Brain microvascular endothelial cell (primary cell): Measurements from ENCODE around the gene TSSK6.

Experiments
- DNase-seq: peaks from one replicate; pipeline ENCODE4 v3.0.0-alpha.2; 2020
- H3K27ac ChIP-seq: fragments of 250-450 bp; sonication (Bioruptor Pico); 2 replicates; pipeline ENCODE4 v1.5.1; 2020; ENCODE audit warnings: mild to moderate bottlenecking, moderate library complexity
- H3K27me3 ChIP-seq: fragments of 250-450 bp; sonication (Bioruptor Pico); replicated peaks from 2 replicates; pipeline ENCODE4 v1.5.1; 2020; ENCODE audit warnings: mild to moderate bottlenecking
- H3K36me3 ChIP-seq: fragments of 250-450 bp; sonication (Bioruptor Pico); replicated peaks from 2 replicates; pipeline ENCODE4 v1.5.1; 2020; ENCODE audit warnings: mild to moderate bottlenecking
- H3K4me3 ChIP-seq: 2 replicates; pipeline ENCODE4 v1.5.1; 2011; ENCODE audit warnings: low read depth, mild to moderate bottlenecking, control low read depth, low read length, moderate library complexity
- in situ Hi-C: cut with HindIII; loops from 2 replicates; pipeline ENCODE4 v1.10.0; 2017; ENCODE audit warnings: low sequenced_read_pairs, low pct_ligation_motif_present
- TF ChIP-seq, protein P1 (sequence below): IDR thresholded peaks from 2 replicates; pipeline ENCODE4 v1.5.1; 2011; ENCODE audit warnings: low read depth, mild to moderate bottlenecking, moderate library complexity, low read length, control low read depth, inconsistent platforms; ENCODE audit errors: missing control alignments

TSSK6 gene

DNA sequence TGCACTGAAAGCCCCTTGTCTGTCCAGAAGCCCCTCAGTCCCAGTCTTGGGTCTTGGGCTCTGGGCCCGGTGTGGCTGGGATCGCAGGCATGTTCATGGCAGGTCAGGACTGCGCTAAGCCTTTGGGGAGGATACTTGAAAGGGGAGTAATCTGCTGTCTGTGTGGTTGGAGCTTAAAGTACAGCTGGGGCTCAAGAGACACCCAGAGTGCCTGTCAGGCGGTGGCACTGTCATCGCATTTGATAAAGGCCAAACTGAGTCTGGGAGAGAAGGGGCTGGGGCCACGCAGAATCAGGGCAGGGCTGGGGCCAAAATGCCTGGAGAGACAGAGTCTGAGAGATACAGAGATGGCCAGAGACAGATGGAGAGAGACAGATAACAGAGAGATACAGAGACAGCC is 18.5 kb upstream of the TSSK6 start:
- TF ChIP-seq, protein P1, sequence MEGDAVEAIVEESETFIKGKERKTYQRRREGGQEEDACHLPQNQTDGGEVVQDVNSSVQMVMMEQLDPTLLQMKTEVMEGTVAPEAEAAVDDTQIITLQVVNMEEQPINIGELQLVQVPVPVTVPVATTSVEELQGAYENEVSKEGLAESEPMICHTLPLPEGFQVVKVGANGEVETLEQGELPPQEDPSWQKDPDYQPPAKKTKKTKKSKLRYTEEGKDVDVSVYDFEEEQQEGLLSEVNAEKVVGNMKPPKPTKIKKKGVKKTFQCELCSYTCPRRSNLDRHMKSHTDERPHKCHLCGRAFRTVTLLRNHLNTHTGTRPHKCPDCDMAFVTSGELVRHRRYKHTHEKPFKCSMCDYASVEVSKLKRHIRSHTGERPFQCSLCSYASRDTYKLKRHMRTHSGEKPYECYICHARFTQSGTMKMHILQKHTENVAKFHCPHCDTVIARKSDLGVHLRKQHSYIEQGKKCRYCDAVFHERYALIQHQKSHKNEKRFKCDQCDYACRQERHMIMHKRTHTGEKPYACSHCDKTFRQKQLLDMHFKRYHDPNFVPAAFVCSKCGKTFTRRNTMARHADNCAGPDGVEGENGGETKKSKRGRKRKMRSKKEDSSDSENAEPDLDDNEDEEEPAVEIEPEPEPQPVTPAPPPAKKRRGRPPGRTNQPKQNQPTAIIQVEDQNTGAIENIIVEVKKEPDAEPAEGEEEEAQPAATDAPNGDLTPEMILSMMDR, result no peak
- Histone ChIP-seq H3K27ac (no peak overlapping the region), H3K36me3 (no peaks in the 10 kb centered on the region), H3K4me3 (no peak overlapping the region), H3K27me3 (peaks cover 9% of the 10 kb centered on the region)
- DNase-seq, result no peak
- in situ Hi-C loops, result no loop called here

DNA sequence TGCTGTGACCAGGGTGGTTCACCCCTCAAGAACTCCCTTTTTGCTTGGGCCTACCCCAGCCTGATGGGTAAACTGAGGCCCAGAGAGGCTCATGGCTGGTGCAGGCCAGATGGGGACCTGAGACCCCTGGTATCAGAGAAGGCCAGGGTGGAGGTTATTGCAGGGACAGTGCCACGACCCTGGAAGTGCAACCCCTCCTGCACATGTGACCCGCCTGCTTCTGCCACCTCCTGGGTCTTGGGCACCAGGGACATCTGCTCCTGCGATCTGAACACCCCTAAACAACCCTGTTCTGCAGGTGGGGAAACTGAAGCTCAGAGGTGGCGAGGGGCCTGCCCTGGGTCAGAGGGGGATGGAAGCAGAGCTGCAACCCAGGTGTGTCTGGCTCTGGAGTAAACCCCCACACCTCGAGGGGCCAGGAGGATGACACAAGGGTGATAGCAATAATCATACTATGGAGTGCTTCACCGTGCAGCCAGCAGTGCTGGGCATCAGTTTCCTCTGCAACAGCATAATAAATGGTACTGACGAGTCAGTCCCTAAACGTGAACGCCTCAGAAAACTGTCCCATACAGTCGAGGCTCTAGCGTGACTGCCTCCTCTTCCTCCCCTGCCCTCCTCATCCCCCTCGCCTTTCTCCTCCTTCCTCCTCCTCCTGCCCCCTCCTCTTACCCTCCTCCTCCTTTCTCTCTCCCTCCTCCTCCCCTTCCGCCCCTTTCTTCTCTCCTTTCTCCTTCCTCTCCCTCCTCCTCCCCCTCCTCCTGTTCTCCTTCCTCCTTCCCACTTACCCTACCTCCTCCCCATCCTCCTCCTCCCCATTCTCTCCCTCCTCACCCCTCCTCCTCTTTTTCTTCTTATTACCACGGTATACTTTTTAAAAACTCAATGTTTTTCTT is 17.7 kb upstream of the TSSK6 start:
- DNase-seq, result no peak
- in situ Hi-C loops, result no loop called here
- Histone ChIP-seq H3K36me3 (peaks cover 3% of the 10 kb centered on the region), H3K27me3 (peaks cover 3% of the 10 kb centered on the region), H3K27ac (no peak overlapping the region), H3K4me3 (no peak overlapping the region)
- TF ChIP-seq, protein P1, result no peak

DNA sequence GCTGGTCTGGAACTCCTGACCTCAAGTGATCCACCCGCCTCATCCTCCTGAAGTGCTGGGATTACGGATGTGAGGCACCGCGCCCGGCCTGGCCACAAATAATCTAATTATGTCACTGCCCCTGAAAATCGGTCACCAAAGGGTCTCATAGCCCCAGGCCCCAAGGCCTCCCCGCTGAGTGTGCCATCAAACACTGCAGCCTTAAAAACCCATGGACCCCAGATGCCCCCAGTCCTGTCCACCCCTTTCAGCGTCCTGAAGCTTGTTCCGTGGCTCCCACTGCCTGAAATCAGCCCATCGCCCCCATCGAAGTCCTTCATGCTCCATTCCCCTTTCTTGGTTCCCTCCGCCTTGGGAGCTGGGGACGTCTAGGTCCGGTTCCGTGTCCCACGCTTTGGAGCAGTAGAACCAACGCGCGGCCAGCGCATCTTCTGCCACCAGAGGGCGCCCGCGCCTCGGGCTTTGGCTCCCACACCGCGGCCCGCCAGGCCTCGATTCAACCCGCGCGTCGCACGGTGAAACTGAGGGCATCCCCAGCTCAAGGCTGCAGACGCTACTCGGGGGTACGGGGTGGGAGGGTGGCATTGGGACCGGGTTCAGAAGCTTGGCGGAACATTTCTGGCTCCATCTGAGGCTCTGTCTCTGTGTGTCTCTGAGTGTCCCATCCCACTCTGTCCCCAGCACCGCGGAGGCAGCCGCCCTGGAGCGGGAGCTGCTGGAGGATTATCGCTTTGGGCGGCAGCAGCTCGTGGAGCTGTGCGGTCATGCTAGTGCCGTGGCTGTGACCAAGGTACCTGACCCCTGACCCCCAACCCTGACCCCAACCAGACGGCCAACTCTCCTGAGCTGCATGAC is 16.8 kb upstream of the TSSK6 start:
- Histone ChIP-seq H3K27me3 (no peaks in the 10 kb centered on the region), H3K36me3 (peaks cover 8% of the 10 kb centered on the region), H3K4me3 (no peak overlapping the region), H3K27ac (no peak overlapping the region)
- in situ Hi-C loops, result no loop called here
- TF ChIP-seq, protein P1, result peak; percentile 98
- DNase-seq, result peak; percentile 52

DNA sequence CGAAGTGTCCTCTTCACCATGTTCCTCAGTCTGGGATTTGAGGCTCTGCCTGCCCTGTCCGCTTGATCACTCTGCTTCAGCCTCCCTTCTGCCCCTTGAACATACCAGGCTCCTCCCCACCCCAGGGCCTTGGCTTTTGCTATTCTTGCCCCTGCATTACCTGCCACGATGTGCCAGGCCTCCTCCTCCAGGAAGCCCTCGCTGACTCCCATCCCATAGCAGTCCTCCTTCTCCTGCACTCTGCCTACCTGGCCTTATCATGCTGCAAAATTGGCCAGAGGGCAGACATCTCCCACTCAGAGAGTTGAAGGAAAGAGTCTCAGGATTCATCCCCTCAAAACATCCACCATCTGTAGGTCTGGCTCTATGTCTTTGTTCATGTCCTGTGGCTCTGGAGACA is 15.5 kb upstream of the TSSK6 start:
- Histone ChIP-seq H3K36me3 (peaks cover 13% of the 10 kb centered on the region), H3K4me3 (no peak overlapping the region), H3K27me3 (no peaks in the 10 kb centered on the region), H3K27ac (no peak overlapping the region)
- TF ChIP-seq, protein P1, result no peak
- no peak for DNase-seq
- in situ Hi-C loops, result no loop called here

- no peak overlapping the region for H3K27ac ChIP-seq
- H3K27me3 ChIP-seq, result no peaks in the 10 kb centered on the region
- in situ Hi-C loops, result no loop called here
- DNase-seq, result no peak
- peaks cover 13% of the 10 kb centered on the region for H3K36me3 ChIP-seq
- TF ChIP-seq, protein P1, result no peak
- H3K4me3 ChIP-seq, result no peak overlapping the region
Measured at GRCh38 chr19:19530423-19530804, 15.1 kb upstream of the TSSK6 start.
